ENCODE data around the gene MAP2K3. TPM values are rescaled to one million over a fixed set of nuclear protein-coding genes. Genes with fewer than 3 reads are reported as not detected.

The MAP2K3 gene
- polyA plus RNA-seq, 1 donor from 2014 or later = 5.3 TPM

DNA sequence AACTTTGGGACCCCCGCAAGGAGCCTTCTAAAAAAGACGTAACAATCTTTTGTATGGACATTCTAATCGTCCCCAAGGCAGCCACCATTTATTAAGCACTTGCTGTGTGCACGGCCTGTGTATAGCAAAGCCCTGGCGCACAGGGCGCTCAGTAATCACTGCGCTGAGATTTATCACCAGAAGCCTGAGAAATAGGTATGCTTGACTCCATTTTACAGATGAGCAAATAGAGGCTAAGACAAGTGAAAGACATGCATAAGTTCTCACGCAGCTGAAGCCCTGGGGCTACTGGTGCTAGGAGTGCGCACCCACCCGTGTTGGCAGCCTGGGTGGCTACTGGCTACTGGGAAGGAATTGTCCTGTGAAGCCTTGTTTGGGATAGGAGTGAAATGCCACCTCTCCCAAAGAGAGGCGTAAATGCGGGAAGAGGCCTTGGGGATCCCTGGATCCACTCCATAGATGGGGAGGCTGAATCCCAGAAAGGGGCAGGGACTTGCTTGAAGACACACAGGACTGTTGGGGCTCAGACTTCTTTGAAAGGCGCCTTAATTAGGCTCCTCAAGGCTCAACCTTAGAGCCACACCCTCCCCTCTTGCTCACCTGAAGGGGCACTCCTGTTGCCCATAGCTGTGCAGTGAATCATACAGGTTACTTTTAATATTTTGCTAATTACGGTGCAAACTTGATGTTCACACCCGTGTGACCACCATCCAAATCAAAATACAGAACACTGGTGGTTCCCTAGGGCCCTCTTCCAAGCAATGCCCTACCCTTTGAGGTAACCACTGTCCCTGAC, 30.7 kb upstream of the MAP2K3 start:
- Histone ChIP-seq H3K27me3 (ENCODE audit: insufficient read depth, low read depth, low read length) (no peaks in the 10 kb centered on the region), H3K4me3 (ENCODE audit: low read length) (peak overlapping the region; percentile 78), H3F3A (ENCODE audit: insufficient read depth, low read length, poor library complexity, severe bottlenecking) (no peaks in the 10 kb centered on the region), H3K9me2 (ENCODE audit: insufficient read depth, low read length) (no peaks in the 10 kb centered on the region), H3K9me3 (ENCODE audit: low read length) (no peaks in the 10 kb centered on the region), H3K4me2 (ENCODE audit: low read length) (no peak overlapping the region), H3K9ac (ENCODE audit: low read length) (peak overlapping the region; percentile 66), H4K20me1 (ENCODE audit: insufficient read depth) (no peaks in the 10 kb centered on the region), H3K79me2 (replicated peaks; ENCODE audit: insufficient read depth, low read length) (peaks cover 9% of the 10 kb centered on the region), H3K27ac (ENCODE audit: low read length) (peak overlapping the region; percentile 23), H2AFZ (ENCODE audit: low read depth, low read length) (peak overlapping the region; percentile 82), H3K36me3 (ENCODE audit: insufficient read depth, low read length) (no peaks in the 10 kb centered on the region)
- TF ChIP-seq EZH2 (IDR thresholded peaks at IDR 0.05; ENCODE audit: borderline replicate concordance, insufficient read depth, low read length, poor library complexity, severe bottlenecking) (no peak), MXI1 (conservative IDR thresholded peaks at IDR 0.05; ENCODE audit: poor library complexity, severe bottlenecking) (no peak), TAF1 (IDR thresholded peaks at IDR 0.05; ENCODE audit: low read depth) (no peak), RAD21 (conservative IDR thresholded peaks at IDR 0.05) (no peak), SMC3 (conservative IDR thresholded peaks at IDR 0.05; ENCODE audit: poor library complexity) (no peak), EP300 (conservative IDR thresholded peaks at IDR 0.05; ENCODE audit: poor library complexity, severe bottlenecking) (no peak)

- no peak overlapping the region for H3K4me3 ChIP-seq (ENCODE audit: low read length)
- no peaks in the 10 kb centered on the region for H3K9me3 ChIP-seq (ENCODE audit: low read length)
- H3K79me2 ChIP-seq (replicated peaks; ENCODE audit: insufficient read depth, low read length) = no peaks in the 10 kb centered on the region
- no peak overlapping the region for H3K4me2 ChIP-seq (ENCODE audit: low read length)
- H3K27ac ChIP-seq (ENCODE audit: low read length) = no peak overlapping the region
- no peaks in the 10 kb centered on the region for H3F3A ChIP-seq (ENCODE audit: insufficient read depth, low read length, poor library complexity, severe bottlenecking)
- H2AFZ ChIP-seq (ENCODE audit: low read depth, low read length) = no peak overlapping the region
- no peaks in the 10 kb centered on the region for H3K27me3 ChIP-seq (ENCODE audit: insufficient read depth, low read depth, low read length)
- no peak overlapping the region for H3K9ac ChIP-seq (ENCODE audit: low read length)
- TF ChIP-seq TAF1 (IDR thresholded peaks at IDR 0.05; ENCODE audit: low read depth) (no peak), MXI1 (conservative IDR thresholded peaks at IDR 0.05; ENCODE audit: poor library complexity, severe bottlenecking) (no peak)
- TF ChIP-seq, protein P1, sequence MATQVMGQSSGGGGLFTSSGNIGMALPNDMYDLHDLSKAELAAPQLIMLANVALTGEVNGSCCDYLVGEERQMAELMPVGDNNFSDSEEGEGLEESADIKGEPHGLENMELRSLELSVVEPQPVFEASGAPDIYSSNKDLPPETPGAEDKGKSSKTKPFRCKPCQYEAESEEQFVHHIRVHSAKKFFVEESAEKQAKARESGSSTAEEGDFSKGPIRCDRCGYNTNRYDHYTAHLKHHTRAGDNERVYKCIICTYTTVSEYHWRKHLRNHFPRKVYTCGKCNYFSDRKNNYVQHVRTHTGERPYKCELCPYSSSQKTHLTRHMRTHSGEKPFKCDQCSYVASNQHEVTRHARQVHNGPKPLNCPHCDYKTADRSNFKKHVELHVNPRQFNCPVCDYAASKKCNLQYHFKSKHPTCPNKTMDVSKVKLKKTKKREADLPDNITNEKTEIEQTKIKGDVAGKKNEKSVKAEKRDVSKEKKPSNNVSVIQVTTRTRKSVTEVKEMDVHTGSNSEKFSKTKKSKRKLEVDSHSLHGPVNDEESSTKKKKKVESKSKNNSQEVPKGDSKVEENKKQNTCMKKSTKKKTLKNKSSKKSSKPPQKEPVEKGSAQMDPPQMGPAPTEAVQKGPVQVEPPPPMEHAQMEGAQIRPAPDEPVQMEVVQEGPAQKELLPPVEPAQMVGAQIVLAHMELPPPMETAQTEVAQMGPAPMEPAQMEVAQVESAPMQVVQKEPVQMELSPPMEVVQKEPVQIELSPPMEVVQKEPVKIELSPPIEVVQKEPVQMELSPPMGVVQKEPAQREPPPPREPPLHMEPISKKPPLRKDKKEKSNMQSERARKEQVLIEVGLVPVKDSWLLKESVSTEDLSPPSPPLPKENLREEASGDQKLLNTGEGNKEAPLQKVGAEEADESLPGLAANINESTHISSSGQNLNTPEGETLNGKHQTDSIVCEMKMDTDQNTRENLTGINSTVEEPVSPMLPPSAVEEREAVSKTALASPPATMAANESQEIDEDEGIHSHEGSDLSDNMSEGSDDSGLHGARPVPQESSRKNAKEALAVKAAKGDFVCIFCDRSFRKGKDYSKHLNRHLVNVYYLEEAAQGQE (IDR thresholded peaks at IDR 0.05; ENCODE audit: borderline replicate concordance) = no peak
- no peaks in the 10 kb centered on the region for H4K20me1 ChIP-seq (ENCODE audit: insufficient read depth)
- no peaks in the 10 kb centered on the region for H3K9me2 ChIP-seq (ENCODE audit: insufficient read depth, low read length)
- H3K36me3 ChIP-seq (ENCODE audit: insufficient read depth, low read length) = no peaks in the 10 kb centered on the region
Measured at GRCh38 chr17:21258593-21258992, 25.9 kb upstream of the MAP2K3 start.

GRCh38 chr17:21262259-21262993, 22.1 kb upstream of the MAP2K3 start:
- H4K20me1 ChIP-seq (ENCODE audit: insufficient read depth) = no peaks in the 10 kb centered on the region
- no peak overlapping the region for H3K4me3 ChIP-seq (ENCODE audit: low read length)

More at GRCh38 chr17:21262259-21262993, 22.1 kb upstream of the MAP2K3 start:
- Histone ChIP-seq H3K27me3 (ENCODE audit: insufficient read depth, low read depth, low read length) (no peaks in the 10 kb centered on the region), H3K79me2 (replicated peaks; ENCODE audit: insufficient read depth, low read length) (no peaks in the 10 kb centered on the region), H3K36me3 (ENCODE audit: insufficient read depth, low read length) (no peaks in the 10 kb centered on the region), H3K9me2 (ENCODE audit: insufficient read depth, low read length) (no peaks in the 10 kb centered on the region), H3K9me3 (ENCODE audit: low read length) (no peaks in the 10 kb centered on the region), H3K9ac (ENCODE audit: low read length) (no peak overlapping the region), H3F3A (ENCODE audit: insufficient read depth, low read length, poor library complexity, severe bottlenecking) (no peaks in the 10 kb centered on the region), H2AFZ (ENCODE audit: low read depth, low read length) (no peak overlapping the region), H3K27ac (ENCODE audit: low read length) (no peak overlapping the region), H3K4me2 (ENCODE audit: low read length) (no peak overlapping the region)
- TF ChIP-seq, protein P2, sequence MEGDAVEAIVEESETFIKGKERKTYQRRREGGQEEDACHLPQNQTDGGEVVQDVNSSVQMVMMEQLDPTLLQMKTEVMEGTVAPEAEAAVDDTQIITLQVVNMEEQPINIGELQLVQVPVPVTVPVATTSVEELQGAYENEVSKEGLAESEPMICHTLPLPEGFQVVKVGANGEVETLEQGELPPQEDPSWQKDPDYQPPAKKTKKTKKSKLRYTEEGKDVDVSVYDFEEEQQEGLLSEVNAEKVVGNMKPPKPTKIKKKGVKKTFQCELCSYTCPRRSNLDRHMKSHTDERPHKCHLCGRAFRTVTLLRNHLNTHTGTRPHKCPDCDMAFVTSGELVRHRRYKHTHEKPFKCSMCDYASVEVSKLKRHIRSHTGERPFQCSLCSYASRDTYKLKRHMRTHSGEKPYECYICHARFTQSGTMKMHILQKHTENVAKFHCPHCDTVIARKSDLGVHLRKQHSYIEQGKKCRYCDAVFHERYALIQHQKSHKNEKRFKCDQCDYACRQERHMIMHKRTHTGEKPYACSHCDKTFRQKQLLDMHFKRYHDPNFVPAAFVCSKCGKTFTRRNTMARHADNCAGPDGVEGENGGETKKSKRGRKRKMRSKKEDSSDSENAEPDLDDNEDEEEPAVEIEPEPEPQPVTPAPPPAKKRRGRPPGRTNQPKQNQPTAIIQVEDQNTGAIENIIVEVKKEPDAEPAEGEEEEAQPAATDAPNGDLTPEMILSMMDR (IDR thresholded peaks at IDR 0.05; ENCODE audit: poor library complexity, severe bottlenecking) = no peak
- TF ChIP-seq SMC3 (conservative IDR thresholded peaks at IDR 0.05; ENCODE audit: poor library complexity) = no peak
- TF ChIP-seq POLR2AphosphoS5 (IDR thresholded peaks at IDR 0.05) = no peak
- TF ChIP-seq EP300 (conservative IDR thresholded peaks at IDR 0.05; ENCODE audit: poor library complexity, severe bottlenecking) = no peak
- no peak for TF ChIP-seq MXI1 (conservative IDR thresholded peaks at IDR 0.05; ENCODE audit: poor library complexity, severe bottlenecking)
- TF ChIP-seq RAD21 (conservative IDR thresholded peaks at IDR 0.05) = no peak
- TF ChIP-seq EZH2 (IDR thresholded peaks at IDR 0.05; ENCODE audit: borderline replicate concordance, insufficient read depth, low read length, poor library complexity, severe bottlenecking) = no peak
- TF ChIP-seq TAF1 (IDR thresholded peaks at IDR 0.05; ENCODE audit: low read depth) = no peak
- TF ChIP-seq, protein P1 (IDR thresholded peaks at IDR 0.05; ENCODE audit: borderline replicate concordance) = no peak

Measured in neural cell (in vitro differentiated cells).